Retinal pigment epithelial cell (primary cell): ENCODE results near the gene FXYD2.

ENCODE experiments used
- DNase-seq: peaks from one replicate; pipeline ENCODE4 v3.0.0-alpha.2; 2010; ENCODE audit warnings: low read depth
- H3K4me3 ChIP-seq: 2 replicates; pipeline ENCODE4 v1.5.1; 2011; ENCODE audit warnings: mild to moderate bottlenecking, low read length, control low read depth, moderate library complexity
- TF ChIP-seq, protein P1 (sequence below): conservative IDR thresholded peaks from 2 replicates; pipeline ENCODE4 v1.5.1; 2011; ENCODE audit warnings: low read depth, low read length, control low read depth, inconsistent platforms

FXYD2 gene

DNA sequence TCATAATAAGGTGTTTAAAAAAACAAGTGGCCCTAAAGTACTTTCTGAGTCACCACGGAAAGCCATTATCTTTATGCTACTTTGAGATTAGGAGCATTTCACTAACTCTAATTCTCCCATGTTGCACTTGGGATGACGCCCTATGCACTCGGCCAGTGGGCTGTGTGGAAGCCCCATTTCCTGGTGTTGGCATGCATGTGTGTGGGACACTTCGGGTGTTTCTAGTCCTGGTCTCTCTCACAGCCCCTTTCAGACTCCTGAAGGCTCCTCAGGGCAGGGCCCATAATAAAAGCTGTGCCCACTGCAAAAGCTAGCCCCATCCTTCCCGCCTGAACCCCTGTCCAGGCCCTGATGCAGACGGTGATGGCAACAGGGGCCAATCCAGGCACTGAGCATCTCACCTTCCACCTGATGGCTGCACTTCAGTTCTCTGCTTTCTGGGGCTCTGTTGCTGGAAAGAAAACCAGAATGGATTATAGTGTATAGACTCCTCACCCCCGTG is 14.9 kb upstream of the FXYD2 start:
- H3K4me3 ChIP-seq: no peak overlapping the region
- TF ChIP-seq, protein P1, sequence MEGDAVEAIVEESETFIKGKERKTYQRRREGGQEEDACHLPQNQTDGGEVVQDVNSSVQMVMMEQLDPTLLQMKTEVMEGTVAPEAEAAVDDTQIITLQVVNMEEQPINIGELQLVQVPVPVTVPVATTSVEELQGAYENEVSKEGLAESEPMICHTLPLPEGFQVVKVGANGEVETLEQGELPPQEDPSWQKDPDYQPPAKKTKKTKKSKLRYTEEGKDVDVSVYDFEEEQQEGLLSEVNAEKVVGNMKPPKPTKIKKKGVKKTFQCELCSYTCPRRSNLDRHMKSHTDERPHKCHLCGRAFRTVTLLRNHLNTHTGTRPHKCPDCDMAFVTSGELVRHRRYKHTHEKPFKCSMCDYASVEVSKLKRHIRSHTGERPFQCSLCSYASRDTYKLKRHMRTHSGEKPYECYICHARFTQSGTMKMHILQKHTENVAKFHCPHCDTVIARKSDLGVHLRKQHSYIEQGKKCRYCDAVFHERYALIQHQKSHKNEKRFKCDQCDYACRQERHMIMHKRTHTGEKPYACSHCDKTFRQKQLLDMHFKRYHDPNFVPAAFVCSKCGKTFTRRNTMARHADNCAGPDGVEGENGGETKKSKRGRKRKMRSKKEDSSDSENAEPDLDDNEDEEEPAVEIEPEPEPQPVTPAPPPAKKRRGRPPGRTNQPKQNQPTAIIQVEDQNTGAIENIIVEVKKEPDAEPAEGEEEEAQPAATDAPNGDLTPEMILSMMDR: no peak
- no peak for DNase-seq

DNA sequence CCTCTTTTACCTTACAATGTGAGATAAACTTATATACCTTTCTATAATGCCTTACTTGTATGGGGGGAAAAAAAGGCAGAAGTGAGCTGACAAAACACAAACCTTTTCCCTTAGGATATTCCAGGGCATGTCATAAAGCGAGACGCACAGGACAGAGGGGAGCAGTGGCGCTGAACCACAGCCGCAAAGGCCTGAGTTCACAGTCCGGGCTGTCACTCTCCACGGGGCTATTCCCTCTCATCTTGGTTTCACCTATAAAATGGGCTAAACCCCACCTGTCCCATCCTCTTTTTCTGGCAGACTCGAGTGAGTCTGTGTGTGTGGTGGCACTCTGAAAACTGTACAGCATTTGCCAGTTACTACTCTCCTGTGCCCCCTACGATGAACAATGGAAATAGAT is 14.4 kb upstream of the FXYD2 start:
- no peak for DNase-seq
- no peak overlapping the region for H3K4me3 ChIP-seq
- TF ChIP-seq, protein P1: no peak

DNA sequence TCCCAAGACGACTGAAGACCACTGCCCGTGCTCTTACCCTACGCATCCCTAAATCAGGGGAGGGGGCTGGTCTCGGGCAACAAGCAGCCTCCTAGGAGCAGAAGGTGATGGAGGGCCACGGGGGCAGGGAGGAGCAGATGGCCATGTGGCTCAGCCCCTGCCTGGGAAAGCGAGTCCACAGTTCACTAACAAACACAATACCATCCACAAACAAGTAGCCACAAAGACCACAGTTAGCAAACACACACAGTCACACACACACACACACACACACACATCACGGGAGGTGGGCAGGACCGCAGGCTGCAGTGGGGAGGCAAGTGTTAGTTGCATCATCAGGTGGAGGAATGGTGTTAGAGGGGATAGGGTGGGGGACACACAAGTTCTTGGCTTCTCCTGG is 13.2 kb upstream of the FXYD2 start:
- TF ChIP-seq, protein P1: no peak
- H3K4me3 ChIP-seq: no peak overlapping the region
- DNase-seq: no peak

DNA sequence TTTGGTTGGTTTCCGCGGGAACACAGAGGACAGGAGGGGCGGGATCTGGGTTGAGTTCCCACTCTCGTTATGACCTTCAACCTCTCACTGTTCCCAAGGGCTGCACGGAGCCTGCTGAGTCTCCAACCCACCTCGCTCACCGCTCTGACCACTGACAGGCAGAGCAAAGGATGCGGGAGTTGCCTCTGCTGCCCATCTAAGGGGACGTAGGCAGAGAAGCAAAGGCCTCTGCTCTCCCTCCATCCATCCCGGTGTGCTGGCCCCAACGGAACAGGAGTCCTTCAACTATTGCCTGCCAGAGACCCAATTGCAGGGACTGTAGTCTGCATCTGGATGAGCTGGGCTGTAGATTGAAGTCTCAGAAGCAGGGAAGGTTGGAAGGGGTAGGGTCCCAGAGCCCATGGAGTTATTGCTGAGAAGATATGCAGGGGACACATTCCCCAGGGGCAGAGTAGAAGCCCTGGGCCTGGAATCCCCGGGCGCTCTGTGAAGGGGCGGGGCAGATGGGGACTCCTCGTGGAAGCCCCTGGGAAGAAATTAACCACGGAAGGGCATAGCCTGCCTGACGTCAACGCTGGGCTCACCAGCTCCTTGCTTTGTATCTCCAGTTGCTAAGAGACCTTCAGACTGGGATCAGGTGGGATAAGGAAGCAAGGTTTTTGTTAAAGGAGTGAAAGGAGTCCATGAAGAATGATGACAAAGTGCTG is 12.7 kb upstream of the FXYD2 start:
- no peak overlapping the region for H3K4me3 ChIP-seq
- DNase-seq: no peak
- TF ChIP-seq, protein P1: no peak

DNA sequence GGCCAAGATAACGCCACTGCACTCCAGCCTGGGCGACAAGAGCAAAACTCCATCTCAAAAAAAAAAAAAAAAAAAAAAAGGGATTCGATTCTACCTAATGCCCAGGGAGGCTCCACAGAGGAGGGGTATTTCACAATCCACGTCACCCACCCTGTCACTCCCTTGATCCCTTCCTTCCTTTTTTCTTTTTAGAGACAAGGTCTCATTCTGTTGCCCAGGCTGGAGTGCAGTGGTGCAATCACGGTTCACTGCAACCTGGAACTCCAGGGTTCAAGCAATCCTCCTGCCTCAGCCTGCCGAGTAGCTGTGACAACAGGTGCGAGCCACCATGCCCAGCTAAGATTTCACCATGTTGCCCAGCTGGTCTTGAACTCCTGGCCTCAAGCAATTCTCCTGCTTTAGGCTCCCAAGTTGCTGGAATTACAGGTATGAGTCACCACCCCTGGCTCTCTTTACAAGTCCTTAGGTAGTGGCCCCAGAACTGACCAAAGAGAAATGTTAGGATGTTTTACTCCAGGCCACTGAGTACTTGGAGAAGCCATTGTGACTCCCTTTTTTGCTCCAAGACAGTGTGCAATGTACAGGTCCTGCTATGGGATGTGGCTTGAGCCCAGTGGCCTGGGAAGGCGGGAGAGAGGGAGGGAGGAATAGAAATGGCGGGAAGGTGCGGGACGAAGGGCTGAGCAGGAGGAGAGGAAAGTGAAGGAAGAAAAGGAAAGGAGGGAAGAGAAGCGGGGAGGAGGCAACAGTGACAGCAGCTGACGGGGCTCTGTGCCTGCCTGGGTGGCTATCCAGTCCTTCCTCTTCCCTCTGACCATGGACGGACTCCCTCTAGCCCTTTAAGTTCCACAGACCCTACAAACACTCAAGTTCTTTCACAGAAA is 11.8 kb upstream of the FXYD2 start:
- DNase-seq: no peak
- TF ChIP-seq, protein P1: no peak
- no peak overlapping the region for H3K4me3 ChIP-seq

DNA sequence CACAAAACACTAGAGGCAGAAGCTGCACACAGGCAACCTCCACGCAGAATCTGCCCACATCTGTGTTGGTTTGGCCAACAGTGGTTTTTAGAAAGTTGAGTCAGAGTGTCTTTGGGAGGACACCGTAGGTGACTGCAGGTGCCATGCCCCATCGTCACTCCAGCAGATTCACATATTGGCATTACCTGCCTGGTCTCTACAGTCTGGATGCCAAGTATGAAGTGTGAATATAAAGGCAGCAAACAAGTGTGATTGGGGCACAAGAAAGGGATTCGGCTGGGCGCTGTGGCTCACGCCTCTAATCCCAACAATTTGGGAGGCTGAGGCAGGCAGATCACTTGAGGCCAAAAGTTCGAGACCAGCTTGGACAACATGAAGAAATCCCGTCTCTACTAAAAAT is 11.0 kb upstream of the FXYD2 start:
- TF ChIP-seq, protein P1: no peak
- no peak overlapping the region for H3K4me3 ChIP-seq
- no peak for DNase-seq
